IMR-90 (cell line): ENCODE data around the gene MACROD1. TPM values are rescaled to one million over a fixed set of nuclear protein-coding genes. Genes with fewer than 3 reads are reported as not detected.

Experiments
- ATAC-seq: fragments of 200-7000 bp; cut with Tn5 transposase; 2 replicates; pipeline ENCODE4 v1.9.1; 2020; ENCODE audit warnings: low read depth, mild to moderate bottlenecking, moderate library complexity
- BruUV-seq: library from RNA; stranded (reverse); fragments of 400-500 nt; replicated peaks from 2 replicates; lab custom pipeline; 2021; lab: Mats Ljungman, UMichigan
- CTCF ChIA-PET: fragments of 300-600 bp; formaldehyde crosslinking; extraction: SDS; loops from one replicate; lab custom pipeline; 2021; ENCODE audit warnings: antibody characterized with exemption; lab: Yijun Ruan, JAX
- POLR2A ChIA-PET: fragments of 300-600 bp; sonication (Branson Sonifier 250); formaldehyde crosslinking; loops from one replicate; lab custom pipeline; 2022; ENCODE audit warnings: antibody characterized with exemption; ENCODE audit not compliant: unreplicated experiment; lab: Charles Lee
- DNase-seq: peaks from one replicate; pipeline ENCODE4 v3.0.0; 2013
- H2AFZ ChIP-seq: replicated peaks from 2 replicates; pipeline ENCODE3; 2013; ENCODE audit warnings: low read length, mild to moderate bottlenecking; ENCODE audit not compliant: poor library complexity
- H2AK5ac ChIP-seq: 2 replicates; pipeline ENCODE4 v1.6.1; 2013; ENCODE audit warnings: low read depth, low read length, inconsistent platforms
- H2AK9ac ChIP-seq: replicated peaks from 2 replicates; pipeline ENCODE3; 2013; ENCODE audit warnings: mild to moderate bottlenecking, low read depth, low read length, moderate library complexity; ENCODE audit not compliant: poor library complexity
- H2BK120ac ChIP-seq: 2 replicates; pipeline ENCODE4 v1.6.1; 2013; ENCODE audit warnings: low read depth, low read length, inconsistent platforms
- H2BK15ac ChIP-seq: 3 replicates; pipeline ENCODE4 v1.6.1; 2013; ENCODE audit warnings: low read depth, low read length, inconsistent platforms
- H2BK20ac ChIP-seq: 2 replicates; pipeline ENCODE4 v1.6.1; 2013; ENCODE audit warnings: low read depth, mild to moderate bottlenecking, inconsistent platforms, low read length, moderate library complexity
- H2BK5ac ChIP-seq: 2 replicates; pipeline ENCODE4 v1.6.1; 2013; ENCODE audit warnings: mild to moderate bottlenecking, low read depth, low read length, inconsistent platforms; ENCODE audit not compliant: poor library complexity, severe bottlenecking
- H3K14ac ChIP-seq: replicated peaks from 2 replicates; pipeline ENCODE4 v1.6.1; 2013; ENCODE audit warnings: low read depth, low read length, inconsistent platforms
- H3K18ac ChIP-seq: 2 replicates; pipeline ENCODE4 v1.6.1; 2013; ENCODE audit warnings: low read depth, low read length, control low read depth
- H3K23ac ChIP-seq: 2 replicates; pipeline ENCODE4 v1.6.1; 2013; ENCODE audit warnings: low read depth, low read length, inconsistent platforms
- H3K27ac ChIP-seq: 2 replicates; pipeline ENCODE4 v1.5.1; 2013; ENCODE audit warnings: mild to moderate bottlenecking, control low read depth, low read length; ENCODE audit not compliant: insufficient read depth
- H3K27me3 ChIP-seq: 2 replicates; pipeline ENCODE4 v1.6.1; 2013; ENCODE audit warnings: low read length; ENCODE audit not compliant: control insufficient read depth, insufficient read depth
- H3K36me3 ChIP-seq: 2 replicates; pipeline ENCODE4 v1.6.1; 2013; ENCODE audit warnings: low read length, mixed read lengths; ENCODE audit not compliant: control insufficient read depth, insufficient read depth
- H3K4ac ChIP-seq: 2 replicates; pipeline ENCODE4 v1.6.1; 2013; ENCODE audit warnings: low read depth, low read length, inconsistent platforms
- H3K4me1 ChIP-seq: 2 replicates; pipeline ENCODE4 v1.6.1; 2013; ENCODE audit warnings: low read length, mixed read lengths; ENCODE audit not compliant: control insufficient read depth, insufficient read depth
- H3K4me2 ChIP-seq: 2 replicates; pipeline ENCODE4 v1.6.1; 2013; ENCODE audit warnings: low read depth, mild to moderate bottlenecking, control low read depth, low read length, moderate library complexity
- H3K4me3 ChIP-seq: 2 replicates; pipeline ENCODE4 v1.5.1; 2013; ENCODE audit warnings: low read depth, mild to moderate bottlenecking, control low read depth, low read length, moderate library complexity; ENCODE audit not compliant: insufficient read depth
- H3K56ac ChIP-seq: 2 replicates; pipeline ENCODE4 v1.6.1; 2013; ENCODE audit warnings: low read length, inconsistent platforms; ENCODE audit not compliant: insufficient read depth; ENCODE audit errors: extremely low read depth
- H3K79me1 ChIP-seq, 2 experiments: 2 replicates each; pipeline ENCODE4 v1.6.1; 2013; ENCODE audit warnings: low read length in 2 of 2, inconsistent platforms in 1 of 2, low read depth in 1 of 2
- H3K9ac ChIP-seq: 2 replicates; pipeline ENCODE4 v1.6.1; 2013; ENCODE audit warnings: low read depth, low read length, control low read depth
- H3K9me1 ChIP-seq: 2 replicates; pipeline ENCODE4 v1.6.1; 2013; ENCODE audit warnings: low read length, inconsistent platforms; ENCODE audit not compliant: insufficient read depth
- H3K9me3 ChIP-seq: 2 replicates; pipeline ENCODE4 v1.6.1; 2013; ENCODE audit warnings: low read length; ENCODE audit not compliant: control insufficient read depth, insufficient read depth
- H4K20me1 ChIP-seq: 2 replicates; pipeline ENCODE4 v1.6.1; 2013; ENCODE audit warnings: low read length, inconsistent platforms; ENCODE audit not compliant: insufficient read depth
- H4K5ac ChIP-seq: 2 replicates; pipeline ENCODE4 v1.6.1; 2013; ENCODE audit warnings: mild to moderate bottlenecking, low read depth, low read length, control low read depth
- H4K8ac ChIP-seq, 2 experiments: 2 replicates each; pipeline ENCODE4 v1.6.1; 2013; ENCODE audit warnings: low read depth in 2 of 2, low read length in 2 of 2, control low read depth in 1 of 2, inconsistent platforms in 1 of 2
- H4K91ac ChIP-seq: 2 replicates; pipeline ENCODE4 v1.6.1; 2013; ENCODE audit warnings: low read depth, low read length, inconsistent platforms; ENCODE audit not compliant: insufficient read depth
- CEBPB ChIP-seq: IDR thresholded peaks from 2 replicates; pipeline ENCODE4 v1.6.1; 2012; ENCODE audit warnings: low read depth, low read length, improper control_type of control experiment
- CHD1 ChIP-seq: IDR thresholded peaks from 2 replicates; pipeline ENCODE4 v1.6.1; 2012; ENCODE audit warnings: low read depth, low read length, improper control_type of control experiment
- CTCF ChIP-seq: conservative IDR thresholded peaks from 2 replicates; pipeline ENCODE4 v1.5.1; 2012; ENCODE audit warnings: mild to moderate bottlenecking, low read depth, low read length, improper control_type of control experiment
- ELK1 ChIP-seq: fragments of 150-350 bp; IDR thresholded peaks from 2 replicates; pipeline ENCODE4 v1.6.1; 2016; ENCODE audit warnings: low read depth, mild to moderate bottlenecking, low read length, moderate library complexity, borderline replicate concordance
- MAFK ChIP-seq: IDR thresholded peaks from 2 replicates; pipeline ENCODE4 v1.6.1; 2012; ENCODE audit warnings: low read depth, low read length, improper control_type of control experiment
- MAZ ChIP-seq: IDR thresholded peaks from 2 replicates; pipeline ENCODE4 v1.6.1; 2012; ENCODE audit warnings: low read depth, mild to moderate bottlenecking, low read length, improper control_type of control experiment, moderate library complexity, borderline replicate concordance
- MXI1 ChIP-seq: IDR thresholded peaks from 2 replicates; pipeline ENCODE4 v1.6.1; 2012; ENCODE audit warnings: low read depth, mild to moderate bottlenecking, low read length, moderate library complexity, borderline replicate concordance
- NFE2L2 ChIP-seq: fragments of 150-350 bp; IDR thresholded peaks from 2 replicates; pipeline ENCODE4 v1.6.1; 2016; ENCODE audit warnings: low read depth, mild to moderate bottlenecking, low read length
- POLR2A ChIP-seq: IDR thresholded peaks from 2 replicates; pipeline ENCODE4 v1.6.1; 2012; ENCODE audit warnings: mild to moderate bottlenecking, low read depth, low read length
- RAD21 ChIP-seq: IDR thresholded peaks from 2 replicates; pipeline ENCODE4 v1.6.1; 2012; ENCODE audit warnings: low read length, improper control_type of control experiment
- RCOR1 ChIP-seq: IDR thresholded peaks from 2 replicates; pipeline ENCODE4 v1.6.1; 2012; ENCODE audit warnings: mild to moderate bottlenecking, low read length, improper control_type of control experiment; ENCODE audit not compliant: insufficient replicate concordance
- RFX5 ChIP-seq: IDR thresholded peaks from 2 replicates; pipeline ENCODE4 v1.8.0; 2012; ENCODE audit warnings: low read depth, mild to moderate bottlenecking, low read length, moderate library complexity
- SMC3 ChIP-seq: fragments of 150-350 bp; IDR thresholded peaks from 2 replicates; pipeline ENCODE4 v1.6.1; 2016; ENCODE audit warnings: low read depth, mild to moderate bottlenecking, antibody characterized with exemption, low read length, moderate library complexity
- WGBS, 2 experiments: methylation state at CpG; one replicate each; pipeline versions ENCODE4 v1.1.5 to v1.1.7; 2013; ENCODE audit warnings: missing lambda C conversion rate in 2 of 2; ENCODE audit not compliant: insufficient read length in 1 of 2; ENCODE audit errors: extremely low coverage in 2 of 2; 5-methylcytosine and 5-hydroxymethylcytosine counted together
- dilution Hi-C: fragments of 300-500 bp; cut with HindIII; formaldehyde crosslinking; loops from one replicate; pipeline ENCODE4 v1.14.3; 2018; ENCODE audit warnings: low sequenced_read_pairs; ENCODE audit not compliant: unreplicated experiment
- in situ Hi-C: fragments of 300-500 bp; cut with MboI; formaldehyde crosslinking; loops from 3 replicates; pipeline ENCODE4 v1.14.3; 2019; ENCODE audit warnings: low sequenced_read_pairs, inconsistent platforms, mixed read lengths
- intact Hi-C: fragments of 100-400 bp; cut with micrococcal nuclease; formaldehyde crosslinking; loops from 2 replicates; pipeline ENCODE4 v1.10.0; 2022
- polyA plus RNA-seq, 3 experiments: library from polyadenylated mRNA; depleted of rRNA; stranded (reverse); fragments of >200 nt; gene quantifications; 2 replicates each; pipeline ENCODE4 v1.2.3, GENCODE V29; 2012; ENCODE audit warnings: low replicate concordance in 1 of 3
- total RNA-seq: library from RNA; depleted of rRNA; stranded (reverse); fragments of >200 nt; gene quantifications from 2 replicates; pipeline ENCODE4 v1.2.3, GENCODE V29; 2012

The MACROD1 gene
- total and polyA plus RNA-seq, 2 of the 4 experiments (the other 2 are of a cell fraction) = 2.5 to 9.3 TPM

GRCh38 chr11:64148226-64148916 lies 17.5 kb downstream of the MACROD1 start:
- H2BK5ac ChIP-seq = no peak overlapping the region
- peak overlapping the region in 1 of 2 experiments; percentile 11; a peak in 1 of 4 replicates for H4K8ac ChIP-seq
- BruUV-seq = no TSS peak
- peak overlapping the region; percentile 4 for H2AFZ ChIP-seq
- no peaks in the 10 kb centered on the region for H3K9me1 ChIP-seq
- peaks cover 3 to 9% of the 10 kb centered on the region in 2 experiments; a peak in 3 of 4 replicates for H3K79me1 ChIP-seq
- peak overlapping the region; percentile 56; the same call in 1 of the 2 replicates for H3K4me2 ChIP-seq
- ATAC-seq (peak; percentile 80), DNase-seq (peak; percentile 66)
- CTCF ChIA-PET = interaction anchor here (0.8 to 1.2 kb wide), 4 partner anchors 141 to 147 kb away, joined by 3 to 4 read pairs (median 4); no protein-coding TSS in a partner anchor
- H2BK15ac ChIP-seq = no peak overlapping the region
- H2BK120ac ChIP-seq = no peak overlapping the region
- no peaks in the 10 kb centered on the region for H3K36me3 ChIP-seq
- H3K56ac ChIP-seq = no peak overlapping the region
- peak overlapping the region; percentile 17; the same call in 1 of the 2 replicates for H4K91ac ChIP-seq
- H4K20me1 ChIP-seq = peaks cover 8% of the 10 kb centered on the region; the same call in 1 of the 2 replicates
- H3K4me1 ChIP-seq = no peaks in the 10 kb centered on the region; the same call in 1 of the 2 replicates
- in situ Hi-C loops = loop anchor here (5.0 kb wide), 2 partner anchors 156 to 311 kb away; partner anchors contain the start of gene MARK2
- no peak overlapping the region for H3K4ac ChIP-seq
- H3K9me3 ChIP-seq = no peaks in the 10 kb centered on the region
- POLR2A ChIA-PET = no interaction called here
- no peaks in the 10 kb centered on the region for H3K27me3 ChIP-seq
- peak overlapping the region; percentile 51 for H2AK9ac ChIP-seq
- no peak overlapping the region for H3K27ac ChIP-seq
- 11% methylated on average over 2 of the region's 19 CpGs; no CpG with 5 or more reads in 1 of the 2 experiments for WGBS, 2 experiments
- no peak overlapping the region for H4K5ac ChIP-seq
- H2BK20ac ChIP-seq = no peak overlapping the region; the same call in 1 of the 2 replicates
- TF ChIP-seq RCOR1 = no peak
- peak; percentile 98 for TF ChIP-seq RAD21
- TF ChIP-seq CTCF = peak; percentile 98
- peak; percentile 46; the same call in 1 of the 2 replicates for TF ChIP-seq POLR2A
- no peak for TF ChIP-seq CHD1
- TF ChIP-seq MAZ = peak; percentile 18; the same call in 1 of the 2 replicates
- TF ChIP-seq RFX5 = no peak
- no peak for TF ChIP-seq MAFK
- TF ChIP-seq MXI1 = no peak
- no peak for TF ChIP-seq CEBPB
- TF ChIP-seq ELK1 = no peak
- TF ChIP-seq SMC3 = peak; percentile 98
- TF ChIP-seq NFE2L2 = no peak
- H2AK5ac ChIP-seq = peak overlapping the region; percentile 61
- no peak overlapping the region; the same call in 1 of the 2 replicates for H3K14ac ChIP-seq
- no peak overlapping the region for H3K18ac ChIP-seq
- dilution Hi-C loops = no loop called here
- H3K4me3 ChIP-seq = no peak overlapping the region
- H3K23ac ChIP-seq = no peak overlapping the region
- intact Hi-C loops = loop anchor here (1.0 kb wide), 4 partner anchors 108 to 311 kb away; no protein-coding TSS in a partner anchor
- H3K9ac ChIP-seq = no peak overlapping the region; the same call in 1 of the 2 replicates
